Ovary (tissue), 3 donors: ENCODE measurements around the gene TACC2.

ENCODE experiments used
- EP300 ChIP-seq: sonication (generic); formaldehyde crosslinking; IDR thresholded peaks from one replicate; pipeline ENCODE4 v1.6.1; 2017; ENCODE audit warnings: antibody characterized with exemption
- POLR2A ChIP-seq: fragments of 450-650 bp; IDR thresholded peaks from one replicate; pipeline ENCODE4 v1.6.1; 2017; ENCODE audit warnings: antibody characterized with exemption, mild to moderate bottlenecking, moderate library complexity
- TF ChIP-seq, protein P1 (sequence below), 3 donors: fragments of 450-650 bp in 2 of 3; fragments of 200-600 bp in 1 of 3; IDR thresholded peaks; one replicate each; pipeline versions ENCODE4 v1.5.1 to v1.8.0; 2016 to 2022; ENCODE audit warnings: antibody characterized with exemption in 3 of 3, mild to moderate bottlenecking in 1 of 3
- donor health status: DM: no; HTN: no; CAD: no.

GRCh38 chr10:122246830-122247520, 258.0 kb downstream of the TACC2 start:
- TF ChIP-seq, protein P1, sequence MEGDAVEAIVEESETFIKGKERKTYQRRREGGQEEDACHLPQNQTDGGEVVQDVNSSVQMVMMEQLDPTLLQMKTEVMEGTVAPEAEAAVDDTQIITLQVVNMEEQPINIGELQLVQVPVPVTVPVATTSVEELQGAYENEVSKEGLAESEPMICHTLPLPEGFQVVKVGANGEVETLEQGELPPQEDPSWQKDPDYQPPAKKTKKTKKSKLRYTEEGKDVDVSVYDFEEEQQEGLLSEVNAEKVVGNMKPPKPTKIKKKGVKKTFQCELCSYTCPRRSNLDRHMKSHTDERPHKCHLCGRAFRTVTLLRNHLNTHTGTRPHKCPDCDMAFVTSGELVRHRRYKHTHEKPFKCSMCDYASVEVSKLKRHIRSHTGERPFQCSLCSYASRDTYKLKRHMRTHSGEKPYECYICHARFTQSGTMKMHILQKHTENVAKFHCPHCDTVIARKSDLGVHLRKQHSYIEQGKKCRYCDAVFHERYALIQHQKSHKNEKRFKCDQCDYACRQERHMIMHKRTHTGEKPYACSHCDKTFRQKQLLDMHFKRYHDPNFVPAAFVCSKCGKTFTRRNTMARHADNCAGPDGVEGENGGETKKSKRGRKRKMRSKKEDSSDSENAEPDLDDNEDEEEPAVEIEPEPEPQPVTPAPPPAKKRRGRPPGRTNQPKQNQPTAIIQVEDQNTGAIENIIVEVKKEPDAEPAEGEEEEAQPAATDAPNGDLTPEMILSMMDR (IDR thresholded peaks at IDR 0.05), result no peak
- TF ChIP-seq POLR2A (no peak), EP300 (no peak)
